NCI-H1105 treated with DMSO at 0.1 percent for 48 hours (cell line): ENCODE measurements around the gene CACNA2D3.

ENCODE experiments used
- DNase-seq: peaks from one replicate; lab custom pipeline; 2025; lab: John Stamatoyannopoulos, UW

Gene CACNA2D3

GRCh38 chr3:54530944-54531343, 408.6 kb downstream of the CACNA2D3 start:
- no peak for DNase-seq

DNA sequence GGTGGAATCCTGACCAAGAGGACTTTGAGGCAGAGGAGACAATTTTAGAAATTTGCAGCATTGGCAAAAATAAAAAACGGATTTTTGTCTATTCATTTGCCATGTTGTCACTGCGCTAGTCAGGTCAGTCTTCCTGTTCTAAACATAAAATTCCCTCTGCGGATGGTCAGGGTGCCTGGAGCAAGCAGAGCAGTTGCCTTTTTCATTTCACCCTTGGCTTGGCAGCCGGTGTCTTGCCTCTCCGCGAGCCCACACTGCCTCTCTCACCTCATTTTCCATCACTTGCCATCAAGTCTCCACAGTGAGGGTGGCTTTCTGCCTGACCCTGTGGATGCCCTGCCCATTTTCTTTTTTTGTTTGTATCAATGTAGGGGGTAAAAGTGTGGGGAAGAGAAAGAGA, 409.4 kb downstream of the CACNA2D3 start:
- DNase-seq: no peak

- no peak for DNase-seq
Observed at GRCh38 chr3:54533856-54534255, 411.5 kb downstream of the CACNA2D3 start.

DNA sequence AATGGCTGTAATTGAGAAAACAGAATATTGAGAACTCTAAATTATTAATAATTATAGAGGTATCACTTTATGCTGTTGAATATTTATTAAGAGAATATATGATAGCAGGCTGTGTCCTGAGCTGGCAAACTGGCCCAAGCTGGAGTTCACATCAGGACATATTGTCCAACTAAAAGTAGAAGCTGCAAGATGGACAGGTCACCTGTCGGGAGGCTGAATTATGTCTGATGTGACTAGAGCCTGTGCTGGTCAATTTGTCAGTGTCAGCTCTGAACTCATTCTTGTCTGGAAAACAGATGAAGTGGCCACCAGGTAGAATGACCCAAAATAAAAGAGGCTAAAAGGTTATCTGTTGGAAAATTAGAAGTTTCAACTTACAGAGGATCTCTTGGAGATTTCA, 413.3 kb downstream of the CACNA2D3 start:
- no peak for DNase-seq

DNA sequence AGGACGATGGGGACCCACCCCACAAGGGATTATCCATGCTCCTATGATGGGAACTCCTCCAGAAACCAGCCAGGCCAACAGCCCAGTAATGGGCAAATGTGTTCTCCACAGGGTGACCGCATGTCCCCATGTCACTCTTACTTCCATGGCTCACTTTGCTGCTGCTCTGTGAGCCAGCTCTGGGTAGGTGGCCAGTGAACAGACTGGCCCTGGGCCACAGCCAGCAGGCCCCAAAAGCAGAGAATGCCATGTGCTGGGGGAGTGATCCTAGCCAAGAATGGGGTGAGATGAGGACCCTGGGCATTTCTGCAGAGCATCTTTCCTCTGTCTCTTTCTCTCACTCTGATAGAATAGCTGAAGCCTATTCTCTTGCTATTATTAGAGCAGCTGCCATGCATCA, 414.1 kb downstream of the CACNA2D3 start:
- DNase-seq: no peak

DNA sequence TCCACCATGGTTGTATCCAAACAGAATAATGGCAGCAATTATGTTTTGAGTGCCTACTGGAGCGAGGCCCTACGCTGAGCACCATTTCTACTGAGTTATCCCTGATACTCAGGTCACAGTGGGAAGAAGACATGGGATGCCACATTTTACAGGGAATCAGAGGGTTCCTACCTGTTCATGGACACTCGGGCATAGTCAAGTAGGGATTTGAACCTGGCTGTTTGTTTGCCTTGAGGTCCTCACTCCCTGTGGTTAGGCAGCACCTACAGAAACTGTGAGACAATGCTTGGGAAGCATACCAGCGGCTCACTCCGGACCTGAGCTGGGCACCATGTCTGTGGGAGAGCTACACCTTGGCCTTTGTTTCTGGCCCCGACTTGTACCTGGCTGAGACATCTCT, 415.2 kb downstream of the CACNA2D3 start:
- no peak for DNase-seq

DNA sequence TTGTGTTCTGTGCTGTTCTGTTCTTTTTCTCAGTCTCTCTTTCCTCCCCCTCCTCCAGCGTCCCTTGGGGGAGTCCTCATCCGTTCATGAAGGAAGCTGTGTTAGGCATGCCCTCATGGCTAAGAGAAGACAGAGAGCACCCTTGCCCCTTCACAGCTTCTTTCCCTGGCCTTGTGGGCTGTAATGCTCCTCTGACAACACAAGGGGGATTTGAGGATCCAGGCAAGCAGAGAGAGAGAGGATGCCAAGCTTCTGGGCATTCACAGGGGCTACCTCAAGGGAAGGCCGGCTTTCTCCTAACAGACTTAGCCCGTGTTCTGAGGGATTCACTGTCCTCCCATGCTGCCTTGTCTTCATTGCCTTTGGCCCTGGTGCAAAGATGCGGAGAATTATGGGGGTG, 416.0 kb downstream of the CACNA2D3 start:
- no peak for DNase-seq

DNA sequence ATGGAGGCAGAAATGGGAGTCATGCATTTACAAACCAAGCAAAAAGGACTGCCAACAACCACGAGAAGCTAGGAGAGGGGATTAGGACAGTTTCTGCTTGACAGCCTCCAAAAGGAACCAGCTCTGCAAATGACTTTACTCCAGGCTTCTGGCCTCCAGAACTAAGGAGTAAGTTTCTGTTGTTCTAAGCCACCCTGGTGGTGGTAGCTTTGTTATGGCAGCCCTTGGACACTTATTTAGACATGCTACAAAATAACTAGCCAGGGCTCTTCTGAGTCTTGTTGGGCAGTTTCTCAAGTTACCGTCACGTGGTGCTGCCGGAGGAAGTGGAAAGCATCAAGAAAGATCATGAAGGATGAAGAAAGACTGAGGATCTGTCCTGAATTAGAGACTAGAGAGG, 419.0 kb downstream of the CACNA2D3 start:
- DNase-seq: no peak

DNA sequence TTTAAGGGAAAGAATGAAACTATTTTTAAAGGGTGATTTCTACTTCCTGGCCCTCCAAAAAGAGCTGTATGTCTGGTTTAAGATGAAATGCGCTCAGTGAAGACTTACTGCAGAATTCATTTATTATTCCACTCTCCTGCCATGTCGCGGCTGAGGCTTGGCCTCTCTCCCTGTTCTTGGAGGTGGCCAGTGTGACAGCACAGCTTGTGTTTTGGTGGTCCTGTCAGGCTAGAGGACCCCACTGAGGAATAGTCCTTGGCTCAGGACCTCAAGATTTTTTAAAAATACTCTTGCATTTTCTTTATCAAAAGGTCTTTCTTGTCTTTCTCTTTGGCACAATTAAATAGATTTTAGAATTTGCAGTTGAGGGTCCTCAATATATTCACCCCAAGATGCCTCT, 421.1 kb downstream of the CACNA2D3 start:
- DNase-seq: no peak

- no peak for DNase-seq
Observed at GRCh38 chr3:54547051-54547450, 424.7 kb downstream of the CACNA2D3 start.

DNA sequence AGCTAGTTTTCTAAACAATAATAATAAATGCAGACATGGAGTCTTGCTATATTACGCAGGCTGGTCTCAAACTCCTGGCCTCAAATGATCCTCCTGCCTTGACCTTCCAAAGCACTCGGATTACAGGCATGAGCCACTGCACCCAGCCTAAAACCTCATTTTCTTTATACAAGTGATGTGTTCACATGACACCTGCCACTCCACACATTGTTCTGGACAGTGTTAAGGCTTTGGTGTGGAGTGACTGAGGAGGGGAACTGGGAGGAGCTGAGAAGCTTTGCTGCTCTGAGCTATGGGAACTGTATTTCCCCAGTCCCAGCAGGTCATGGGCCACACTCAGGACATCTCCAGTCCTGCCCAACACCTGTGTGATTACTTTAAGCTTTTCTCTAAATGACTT, 425.5 kb downstream of the CACNA2D3 start:
- no peak for DNase-seq

DNA sequence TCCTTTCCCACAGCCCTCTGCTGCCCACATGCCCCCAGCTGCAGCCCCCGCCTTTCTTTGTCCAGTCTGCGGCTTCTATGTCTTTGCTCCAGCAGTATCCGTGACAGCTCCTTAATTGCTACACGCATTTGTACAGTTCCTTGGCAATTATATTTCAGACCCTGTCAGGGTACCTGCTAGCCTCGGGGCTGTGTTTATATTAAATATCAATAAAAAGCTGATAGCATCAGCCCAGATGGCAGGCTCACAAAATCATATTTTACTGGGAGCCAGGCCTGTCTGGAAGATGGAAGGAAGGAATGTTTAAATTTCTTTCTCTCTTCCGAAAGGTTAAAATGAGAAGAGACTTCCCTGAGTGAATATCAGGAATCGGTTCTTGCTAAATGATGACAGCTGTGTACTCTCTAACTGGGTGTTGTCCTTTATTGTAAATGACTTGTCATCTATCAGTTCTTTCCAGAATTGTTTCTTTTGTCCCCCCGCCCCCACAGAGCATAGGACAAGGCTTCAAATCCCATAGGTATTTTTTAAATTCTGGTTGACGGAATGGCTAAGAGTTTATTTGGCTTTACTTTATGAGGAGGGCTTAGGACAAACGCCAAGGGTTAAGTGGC, 427.4 kb downstream of the CACNA2D3 start:
- no peak for DNase-seq

GRCh38 chr3:54550221-54550977, 428.0 kb downstream of the CACNA2D3 start:
- no peak for DNase-seq

DNA sequence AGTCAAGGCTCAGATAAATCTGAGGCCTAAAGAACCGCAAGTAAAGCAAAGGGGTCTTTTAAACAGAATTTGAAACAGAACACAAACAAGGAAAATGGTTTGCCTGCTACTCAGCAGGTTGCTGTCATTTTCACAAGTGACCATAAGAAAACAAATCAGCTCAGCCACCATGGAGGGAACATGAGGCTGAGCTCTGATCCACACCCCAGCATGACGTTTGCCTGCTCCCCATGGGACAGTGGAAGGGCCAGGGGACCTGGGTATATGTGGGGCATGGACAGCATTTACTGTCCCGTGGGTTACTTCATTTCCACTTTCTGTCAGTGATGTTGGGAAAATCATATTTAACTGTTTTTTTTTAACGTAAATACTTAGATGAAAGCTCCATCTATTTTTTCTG, 434.3 kb downstream of the CACNA2D3 start:
- no peak for DNase-seq

- DNase-seq: no peak
Observed at GRCh38 chr3:54557538-54558428, 435.4 kb downstream of the CACNA2D3 start.

DNA sequence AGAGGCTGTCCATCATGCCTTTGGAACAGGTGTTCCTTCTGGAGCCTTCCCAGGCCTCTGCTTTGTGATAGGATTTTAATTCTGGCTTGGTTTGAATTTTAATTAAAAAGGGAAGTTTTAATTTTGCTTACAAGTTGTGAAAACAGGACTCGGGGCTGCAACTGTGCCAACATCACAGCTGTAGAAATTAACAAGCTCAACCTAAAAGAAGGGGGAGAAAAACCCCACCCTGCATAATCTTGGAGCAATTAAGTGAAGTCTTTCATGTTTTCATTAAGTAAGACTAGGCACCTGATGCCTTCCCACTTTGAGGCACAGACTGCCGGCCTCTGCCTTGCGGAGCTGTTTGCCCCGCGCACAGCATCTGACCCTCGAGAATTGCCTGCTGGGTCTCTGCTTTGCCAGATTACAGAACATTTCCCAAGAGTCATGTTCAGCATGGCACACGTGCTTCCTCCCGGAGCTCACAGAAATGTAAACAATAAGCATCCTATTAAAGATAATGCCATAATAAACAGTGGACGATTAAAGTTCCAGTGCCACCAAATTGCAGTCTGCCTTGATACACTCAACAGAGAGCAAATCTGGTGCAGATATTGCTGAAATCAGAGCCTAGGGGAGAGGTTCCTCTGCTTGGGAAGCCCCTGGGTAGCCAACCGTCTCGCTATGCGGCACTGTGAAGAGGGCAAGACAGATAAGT, 441.3 kb downstream of the CACNA2D3 start:
- no peak for DNase-seq

DNA sequence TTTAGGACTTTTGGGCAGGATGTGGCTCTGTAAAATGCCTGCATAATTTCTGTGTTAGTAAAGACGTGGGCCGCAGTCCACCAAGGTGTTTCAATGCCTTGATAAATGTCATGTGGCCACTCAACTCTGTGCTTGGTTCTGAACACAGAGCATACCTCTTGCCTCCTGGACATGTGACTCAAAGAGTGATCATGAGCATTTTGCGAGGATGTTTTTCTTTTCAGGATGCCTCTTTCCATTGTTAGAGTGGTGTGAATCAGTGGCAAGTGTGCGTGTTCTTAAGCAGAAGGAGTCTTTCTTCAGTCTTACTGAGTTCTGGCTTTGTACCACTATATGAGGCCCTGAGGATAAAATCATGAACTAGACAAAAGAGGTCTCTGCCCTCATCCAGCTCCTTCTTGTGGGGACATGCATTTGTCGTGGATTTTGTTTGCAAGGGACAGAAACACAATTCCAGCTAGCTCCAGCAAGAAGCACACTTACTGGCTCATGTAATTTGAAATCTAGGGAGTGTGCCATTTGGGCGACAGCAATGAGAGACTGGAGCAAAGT, 442.1 kb downstream of the CACNA2D3 start:
- no peak for DNase-seq

DNA sequence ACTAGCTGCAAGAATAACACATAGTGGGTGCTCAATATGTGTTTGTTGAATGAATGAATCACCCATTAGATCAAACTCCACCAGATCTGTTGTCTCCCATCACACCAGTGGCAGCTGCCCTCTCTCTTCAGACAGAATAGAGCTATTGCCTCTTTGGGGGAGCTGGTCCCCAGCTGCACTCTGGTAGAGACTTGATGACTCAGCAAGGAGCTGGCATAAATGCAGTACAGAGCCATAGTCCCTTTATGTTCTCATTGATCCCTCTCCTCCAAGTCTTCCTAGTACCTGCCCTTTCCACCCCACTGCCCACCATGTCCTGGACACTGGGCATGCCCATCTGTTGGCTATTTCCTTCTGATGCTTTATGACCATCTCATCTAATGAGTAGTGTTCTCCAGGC, 443.6 kb downstream of the CACNA2D3 start:
- DNase-seq: no peak

- no peak for DNase-seq
Observed at GRCh38 chr3:54567949-54568348, 445.6 kb downstream of the CACNA2D3 start.

DNA sequence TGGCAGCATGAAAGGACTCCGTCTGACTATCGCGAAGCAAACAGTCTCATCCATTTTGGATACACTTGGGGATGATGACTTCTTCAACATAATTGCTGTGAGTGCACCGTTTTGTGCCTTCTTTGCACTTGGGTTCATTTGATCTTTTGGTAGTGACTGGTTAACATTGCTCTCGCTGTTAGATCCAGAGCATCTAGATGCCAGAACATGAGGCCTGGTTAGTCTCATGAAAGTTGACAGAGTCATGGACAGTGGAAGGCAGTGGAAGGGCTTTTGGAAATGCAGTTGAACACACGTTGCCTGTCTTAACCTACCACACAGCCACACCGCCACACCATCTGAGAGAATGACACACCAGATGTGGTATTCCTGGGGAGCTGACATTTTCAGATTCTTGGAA, 447.7 kb downstream of the CACNA2D3 start:
- DNase-seq: no peak

DNA sequence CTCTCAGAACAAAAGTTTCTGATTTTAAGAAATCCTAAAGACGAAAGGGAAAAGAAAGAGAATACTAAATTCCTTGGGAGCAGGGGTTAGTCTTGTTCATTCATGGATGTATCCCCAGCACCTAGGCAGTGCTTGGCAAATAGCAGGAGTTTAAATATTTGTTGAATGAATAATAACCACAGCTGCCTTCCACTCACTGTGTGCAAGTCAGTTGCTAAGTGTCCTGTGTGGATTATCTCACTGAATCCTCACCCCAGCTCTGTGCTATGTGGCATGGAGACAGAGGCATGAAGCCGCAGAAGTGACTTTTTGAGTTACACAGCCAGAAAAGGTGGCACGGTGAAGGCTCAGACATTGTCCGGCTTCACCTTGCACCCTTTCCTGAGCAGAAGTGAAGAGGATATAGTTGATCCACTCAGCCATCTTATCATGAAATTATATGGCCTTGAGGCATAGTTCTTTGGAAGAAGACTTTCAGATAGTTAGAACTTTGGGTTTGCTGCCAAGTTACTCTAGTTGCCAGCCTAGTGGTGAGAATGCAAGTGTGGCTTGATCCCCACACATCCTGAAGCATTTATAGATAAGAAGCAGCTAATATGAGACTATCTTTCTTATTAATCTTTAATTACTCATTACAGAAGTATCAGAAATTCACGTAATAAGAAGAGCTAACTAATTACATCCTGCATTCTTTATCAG, 450.0 kb downstream of the CACNA2D3 start:
- no peak for DNase-seq
